ENCODE data around the gene LHX6. TPM values are rescaled to one million over a fixed set of nuclear protein-coding genes. Genes with fewer than 3 reads are reported as not detected.

Gene LHX6
- total RNA-seq, 2 donors from 2014 or later, result not detected

- Mint-ChIP-seq H3K4me1 (no peaks in the 10 kb centered on the region), H3K4me3 (no peak overlapping the region), H3K27me3 (peaks cover 27% of the 10 kb centered on the region), H3K36me3 (ENCODE audit: low read depth) (no peaks in the 10 kb centered on the region), H3K27ac (no peak overlapping the region)
- ATAC-seq (no peak), DNase-seq (no peak)
- H3K9me3 ChIP-seq (ENCODE audit: control insufficient read depth, low read length, poor library complexity, severe bottlenecking), result no peaks in the 10 kb centered on the region
Observed at GRCh38 chr9:122204055-122204454, 24.7 kb downstream of the LHX6 start.

DNA sequence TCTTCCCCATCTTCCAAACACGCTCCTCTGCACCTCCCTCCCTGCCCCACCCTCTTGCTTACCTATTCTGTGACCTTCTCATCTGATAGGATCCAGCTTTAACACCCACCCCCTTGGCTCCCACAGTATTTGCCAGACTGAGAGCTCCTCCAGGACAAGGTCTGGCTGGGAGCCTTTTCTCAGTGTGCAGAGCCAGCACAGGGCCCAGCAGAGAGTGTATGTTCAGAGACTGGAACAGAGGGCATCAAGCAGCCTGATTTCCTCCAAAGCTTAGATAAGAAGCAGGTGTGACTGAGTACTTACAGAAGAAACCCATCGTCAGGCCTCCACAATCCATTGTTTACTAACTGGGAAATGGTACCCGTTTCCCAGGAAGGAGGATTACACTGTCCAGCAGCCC lies 26.6 kb downstream of the LHX6 start:
- Mint-ChIP-seq H3K4me3 (no peak overlapping the region), H3K27me3 (peaks cover 27% of the 10 kb centered on the region), H3K27ac (no peak overlapping the region), H3K36me3 (ENCODE audit: low read depth) (peaks cover 2% of the 10 kb centered on the region), H3K4me1 (peaks cover 2% of the 10 kb centered on the region)
- ATAC-seq (no peak), DNase-seq (no peak)
- H3K9me3 ChIP-seq (ENCODE audit: control insufficient read depth, low read length, poor library complexity, severe bottlenecking), result no peaks in the 10 kb centered on the region

GRCh38 chr9:122201641-122202040 lies 27.1 kb downstream of the LHX6 start:
- peak overlapping the region; percentile 57 for H3K27ac Mint-ChIP-seq
- DNase-seq, result no peak
- H3K27me3 Mint-ChIP-seq, result peaks cover 27% of the 10 kb centered on the region
- no peak for ATAC-seq
- H3K36me3 Mint-ChIP-seq (ENCODE audit: low read depth), result peaks cover 2% of the 10 kb centered on the region
- H3K4me3 Mint-ChIP-seq, result no peak overlapping the region
- H3K4me1 Mint-ChIP-seq, result peaks cover 2% of the 10 kb centered on the region
- H3K9me3 ChIP-seq (ENCODE audit: control insufficient read depth, low read length, poor library complexity, severe bottlenecking), result no peaks in the 10 kb centered on the region

GRCh38 chr9:122200960-122201595 lies 27.7 kb downstream of the LHX6 start:
- Mint-ChIP-seq H3K36me3 (ENCODE audit: low read depth) (peaks cover 2% of the 10 kb centered on the region), H3K27me3 (peaks cover 22% of the 10 kb centered on the region), H3K4me3 (no peak overlapping the region), H3K4me1 (peaks cover 2% of the 10 kb centered on the region), H3K27ac (peak overlapping the region; percentile 57)
- DNase-seq (no peak), ATAC-seq (no peak)
- no peaks in the 10 kb centered on the region for H3K9me3 ChIP-seq (ENCODE audit: control insufficient read depth, low read length, poor library complexity, severe bottlenecking)

- Mint-ChIP-seq H3K4me1 (peaks cover 2% of the 10 kb centered on the region), H3K27ac (no peak overlapping the region), H3K27me3 (peaks cover 27% of the 10 kb centered on the region), H3K4me3 (no peak overlapping the region), H3K36me3 (ENCODE audit: low read depth) (peaks cover 2% of the 10 kb centered on the region)
- DNase-seq, result no peak
- no peaks in the 10 kb centered on the region for H3K9me3 ChIP-seq (ENCODE audit: control insufficient read depth, low read length, poor library complexity, severe bottlenecking)
- ATAC-seq, result no peak
Observed at GRCh38 chr9:122197882-122198281, 30.9 kb downstream of the LHX6 start.

GRCh38 chr9:122197426-122197825 lies 31.3 kb downstream of the LHX6 start:
- Mint-ChIP-seq H3K4me3 (no peak overlapping the region), H3K4me1 (peaks cover 2% of the 10 kb centered on the region), H3K27ac (no peak overlapping the region), H3K36me3 (ENCODE audit: low read depth) (peaks cover 2% of the 10 kb centered on the region), H3K27me3 (peaks cover 27% of the 10 kb centered on the region)
- DNase-seq, result no peak
- H3K9me3 ChIP-seq (ENCODE audit: control insufficient read depth, low read length, poor library complexity, severe bottlenecking), result no peaks in the 10 kb centered on the region
- ATAC-seq, result no peak

DNA sequence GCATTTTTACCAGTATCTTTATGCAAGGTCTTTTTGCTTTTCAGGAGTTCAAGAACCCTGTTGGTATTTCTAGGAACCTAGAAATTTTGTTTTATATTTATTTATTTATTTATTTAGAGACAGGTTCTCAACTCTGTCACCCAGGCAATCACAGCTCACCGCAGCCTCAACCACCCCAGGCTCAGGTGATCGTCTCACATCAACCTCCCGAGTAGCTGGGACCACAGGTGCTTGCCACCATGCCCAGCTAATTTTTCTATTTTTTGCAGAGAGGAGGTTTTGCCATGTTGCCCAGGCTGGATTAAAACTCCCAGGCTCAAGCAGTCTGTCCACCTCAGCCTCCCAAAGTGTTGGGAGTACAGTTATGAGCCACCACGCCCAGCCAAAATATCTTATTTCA lies 32.9 kb downstream of the LHX6 start:
- ATAC-seq (no peak), DNase-seq (no peak)
- Mint-ChIP-seq H3K4me3 (no peak overlapping the region), H3K4me1 (peaks cover 5% of the 10 kb centered on the region), H3K27me3 (peaks cover 33% of the 10 kb centered on the region), H3K27ac (no peak overlapping the region), H3K36me3 (ENCODE audit: low read depth) (peaks cover 2% of the 10 kb centered on the region)
- H3K9me3 ChIP-seq (ENCODE audit: control insufficient read depth, low read length, poor library complexity, severe bottlenecking), result no peaks in the 10 kb centered on the region

DNA sequence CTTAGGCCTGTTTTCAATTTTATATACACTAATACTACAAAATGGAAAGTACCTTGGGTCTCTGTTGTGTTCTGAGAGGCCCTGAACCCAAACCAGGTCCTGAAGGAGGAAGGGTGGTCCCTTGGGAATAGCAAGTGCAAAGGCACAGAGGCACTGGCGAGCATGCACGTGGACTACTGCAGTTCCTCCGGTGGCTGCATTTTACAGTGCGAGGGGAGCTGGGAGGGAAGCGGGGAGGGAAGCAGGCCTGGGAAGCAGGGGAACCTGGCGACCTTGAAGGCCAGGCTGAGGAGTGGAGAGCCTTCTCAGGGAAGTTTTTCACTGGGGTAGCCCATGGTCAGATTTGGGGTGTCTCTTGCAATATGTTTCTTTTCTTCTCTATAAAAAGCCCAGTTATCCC lies 35.1 kb downstream of the LHX6 start:
- ATAC-seq (no peak), DNase-seq (no peak)
- Mint-ChIP-seq H3K36me3 (ENCODE audit: low read depth) (peaks cover 2% of the 10 kb centered on the region), H3K27ac (no peak overlapping the region), H3K4me1 (peaks cover 5% of the 10 kb centered on the region), H3K4me3 (no peak overlapping the region), H3K27me3 (peaks cover 29% of the 10 kb centered on the region)
- H3K9me3 ChIP-seq (ENCODE audit: control insufficient read depth, low read length, poor library complexity, severe bottlenecking), result no peaks in the 10 kb centered on the region

DNA sequence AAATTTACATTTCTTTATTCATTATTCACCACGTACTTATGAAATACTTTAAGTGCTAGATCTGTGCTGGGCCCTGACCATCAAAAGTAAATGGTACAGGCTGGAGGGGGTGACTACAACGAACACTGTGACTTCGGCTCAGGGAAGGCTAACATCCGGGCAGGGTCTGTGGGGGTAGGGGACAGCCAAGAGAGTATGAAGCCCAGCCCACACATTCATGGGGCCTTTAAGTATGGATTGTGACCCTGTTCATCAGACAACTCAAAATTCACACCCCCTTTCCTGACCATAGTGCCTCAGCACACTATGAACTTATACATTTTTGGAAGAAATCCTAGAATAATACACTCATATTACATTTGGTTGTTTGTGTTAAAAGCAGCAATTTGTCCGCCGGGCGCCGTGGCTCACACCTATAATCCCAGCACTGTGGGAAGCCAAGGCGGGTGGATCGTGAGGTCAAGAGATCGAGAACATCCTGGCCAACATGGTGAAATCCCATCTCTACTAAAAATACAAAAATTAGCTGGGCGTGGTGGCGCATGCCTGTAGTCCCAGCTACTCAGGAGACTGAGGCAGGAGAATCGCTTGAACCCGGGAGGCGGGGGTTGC lies 35.7 kb downstream of the LHX6 start:
- no peak overlapping the region for H3K4me3 Mint-ChIP-seq
- DNase-seq (no peak), ATAC-seq (no peak)
- H3K9me3 ChIP-seq (ENCODE audit: control insufficient read depth, low read length, poor library complexity, severe bottlenecking), result no peaks in the 10 kb centered on the region
- no peaks in the 10 kb centered on the region for H3K36me3 Mint-ChIP-seq (ENCODE audit: low read depth)
- no peak overlapping the region for H3K27ac Mint-ChIP-seq
- peaks cover 2% of the 10 kb centered on the region for H3K4me1 Mint-ChIP-seq
- peaks cover 22% of the 10 kb centered on the region for H3K27me3 Mint-ChIP-seq

GRCh38 chr9:122192261-122192875 lies 36.4 kb downstream of the LHX6 start:
- H3K27ac Mint-ChIP-seq, result no peak overlapping the region
- peaks cover 20% of the 10 kb centered on the region for H3K27me3 Mint-ChIP-seq
- H3K9me3 ChIP-seq (ENCODE audit: control insufficient read depth, low read length, poor library complexity, severe bottlenecking), result no peaks in the 10 kb centered on the region
- ATAC-seq (no peak), DNase-seq (no peak)
- peaks cover 2% of the 10 kb centered on the region for H3K4me1 Mint-ChIP-seq
- no peaks in the 10 kb centered on the region for H3K36me3 Mint-ChIP-seq (ENCODE audit: low read depth)
- H3K4me3 Mint-ChIP-seq, result no peak overlapping the region

GRCh38 chr9:122191584-122191983 lies 37.2 kb downstream of the LHX6 start:
- H3K36me3 Mint-ChIP-seq (ENCODE audit: low read depth), result no peaks in the 10 kb centered on the region
- ATAC-seq (no peak), DNase-seq (no peak)
- no peaks in the 10 kb centered on the region for H3K9me3 ChIP-seq (ENCODE audit: control insufficient read depth, low read length, poor library complexity, severe bottlenecking)
- H3K27me3 Mint-ChIP-seq, result peaks cover 13% of the 10 kb centered on the region
- no peak overlapping the region for H3K4me3 Mint-ChIP-seq
- H3K4me1 Mint-ChIP-seq, result peaks cover 2% of the 10 kb centered on the region
- peak overlapping the region; percentile 43 for H3K27ac Mint-ChIP-seq

DNA sequence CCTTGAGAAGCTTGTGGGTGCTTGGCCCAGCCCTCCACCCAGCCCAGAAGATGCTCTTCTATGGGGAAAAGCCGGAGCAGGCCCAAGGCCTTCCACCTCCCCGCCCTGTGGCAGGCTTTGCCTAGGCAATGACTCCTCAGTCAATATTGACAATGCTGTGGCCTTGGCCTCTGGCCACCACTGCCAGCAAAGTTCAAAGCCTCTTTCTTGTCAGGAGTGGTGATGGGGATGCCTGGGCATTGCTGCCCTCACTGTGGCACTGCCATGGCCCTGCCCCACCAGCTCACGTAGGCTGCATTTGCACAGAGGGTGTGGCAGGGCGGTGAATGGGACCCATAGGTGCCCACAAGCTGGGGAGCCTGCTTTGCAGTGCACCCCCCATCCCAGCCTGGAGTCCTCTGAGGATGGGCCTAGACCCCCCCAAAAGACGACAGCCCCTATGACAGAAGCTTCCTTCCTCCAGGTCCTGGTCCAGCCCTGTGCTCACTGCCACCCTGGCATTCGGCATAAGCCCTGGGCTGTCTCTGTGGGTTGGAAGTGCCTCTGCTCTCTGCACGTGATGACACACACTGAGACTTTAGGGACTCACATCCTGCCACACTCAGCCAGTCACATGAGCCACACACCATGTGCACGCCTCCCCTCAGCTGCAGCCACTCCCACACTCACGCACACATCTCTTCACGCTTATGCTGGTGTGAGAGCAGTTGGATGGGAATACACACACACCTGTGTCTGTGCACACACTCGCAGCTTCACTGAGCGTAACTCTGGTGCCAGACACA lies 38.0 kb downstream of the LHX6 start:
- H3K36me3 Mint-ChIP-seq (ENCODE audit: low read depth), result no peaks in the 10 kb centered on the region
- no peak overlapping the region for H3K27ac Mint-ChIP-seq
- no peak for ATAC-seq

GRCh38 chr9:122188369-122188768 lies 40.4 kb downstream of the LHX6 start:
- no peaks in the 10 kb centered on the region for H3K36me3 Mint-ChIP-seq (ENCODE audit: low read depth)
- H3K27ac Mint-ChIP-seq, result no peak overlapping the region
- H3K4me1 Mint-ChIP-seq, result peaks cover 2% of the 10 kb centered on the region
- H3K4me3 Mint-ChIP-seq, result no peak overlapping the region
- ATAC-seq, result no peak
- DNase-seq, result no peak
- H3K9me3 ChIP-seq (ENCODE audit: control insufficient read depth, low read length, poor library complexity, severe bottlenecking), result no peaks in the 10 kb centered on the region
- peaks cover 8% of the 10 kb centered on the region for H3K27me3 Mint-ChIP-seq

More for the DNA sequence above, 38.0 kb downstream of the LHX6 start:
- Mint-ChIP-seq H3K4me3 (no peak overlapping the region), H3K4me1 (peaks cover 2% of the 10 kb centered on the region), H3K27me3 (peaks cover 12% of the 10 kb centered on the region)
- DNase-seq, result no peak
- H3K9me3 ChIP-seq (ENCODE audit: control insufficient read depth, low read length, poor library complexity, severe bottlenecking), result no peaks in the 10 kb centered on the region

All from T-helper 17 cell (primary cell).